ENCODE measurements around the gene IL2RA. TPM values are rescaled to one million over a fixed set of nuclear protein-coding genes. Genes with fewer than 3 reads are reported as not detected.

IL2RA gene
- total and polyA plus RNA-seq, 9 of the 15 experiments (the other 6 are each of a cell fraction or from before 2014, with no cell fraction given): 0.95 TPM; not detected in 8

DNA sequence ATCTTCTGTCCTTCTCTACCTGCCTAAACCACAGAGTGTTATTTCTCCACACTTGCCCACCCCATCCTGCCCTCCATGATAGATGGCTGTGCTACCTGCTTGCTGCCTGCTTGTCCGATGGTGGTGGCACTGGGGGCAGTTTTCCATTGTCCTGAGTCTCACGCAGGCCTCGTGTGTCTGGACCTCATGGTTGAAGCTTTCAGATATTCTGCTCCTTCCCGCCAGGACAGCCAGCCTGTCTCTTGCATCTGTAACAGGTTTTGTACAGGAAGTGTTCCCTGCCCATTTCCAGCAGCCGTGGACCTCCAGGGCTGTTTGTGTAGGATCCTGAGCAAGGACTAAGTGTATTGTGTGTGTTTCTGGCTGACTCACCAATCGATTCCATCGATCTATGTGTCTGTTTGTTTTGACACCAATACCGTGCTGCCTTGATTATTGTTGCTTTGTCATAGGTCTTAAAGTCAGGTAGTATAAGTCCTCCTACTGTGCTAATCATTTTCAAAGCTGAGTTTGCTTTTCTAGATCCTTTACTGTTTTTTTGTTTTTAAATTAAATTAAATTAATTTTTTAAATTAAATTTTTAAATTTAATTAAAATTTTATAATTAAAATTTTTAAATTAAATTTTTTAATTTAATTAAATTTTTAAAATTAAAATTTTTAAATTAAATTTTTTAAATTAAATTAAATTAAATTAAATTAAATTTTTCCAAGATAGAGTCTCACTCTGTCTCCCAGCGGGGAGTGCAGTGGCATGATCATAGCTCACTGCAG lies 93.3 kb downstream of the IL2RA start (continued):
- TF ChIP-seq, protein P1, sequence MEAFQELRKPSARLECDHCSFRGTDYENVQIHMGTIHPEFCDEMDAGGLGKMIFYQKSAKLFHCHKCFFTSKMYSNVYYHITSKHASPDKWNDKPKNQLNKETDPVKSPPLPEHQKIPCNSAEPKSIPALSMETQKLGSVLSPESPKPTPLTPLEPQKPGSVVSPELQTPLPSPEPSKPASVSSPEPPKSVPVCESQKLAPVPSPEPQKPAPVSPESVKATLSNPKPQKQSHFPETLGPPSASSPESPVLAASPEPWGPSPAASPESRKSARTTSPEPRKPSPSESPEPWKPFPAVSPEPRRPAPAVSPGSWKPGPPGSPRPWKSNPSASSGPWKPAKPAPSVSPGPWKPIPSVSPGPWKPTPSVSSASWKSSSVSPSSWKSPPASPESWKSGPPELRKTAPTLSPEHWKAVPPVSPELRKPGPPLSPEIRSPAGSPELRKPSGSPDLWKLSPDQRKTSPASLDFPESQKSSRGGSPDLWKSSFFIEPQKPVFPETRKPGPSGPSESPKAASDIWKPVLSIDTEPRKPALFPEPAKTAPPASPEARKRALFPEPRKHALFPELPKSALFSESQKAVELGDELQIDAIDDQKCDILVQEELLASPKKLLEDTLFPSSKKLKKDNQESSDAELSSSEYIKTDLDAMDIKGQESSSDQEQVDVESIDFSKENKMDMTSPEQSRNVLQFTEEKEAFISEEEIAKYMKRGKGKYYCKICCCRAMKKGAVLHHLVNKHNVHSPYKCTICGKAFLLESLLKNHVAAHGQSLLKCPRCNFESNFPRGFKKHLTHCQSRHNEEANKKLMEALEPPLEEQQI (IDR thresholded peaks at IDR 0.05): no peak
- peak; percentile 78; the same call in 1 of the 2 replicates for TF ChIP-seq L3MBTL2 (IDR thresholded peaks at IDR 0.05)
- peak; percentile 24; the same call in 1 of the 2 replicates for TF ChIP-seq NFE2 (IDR thresholded peaks at IDR 0.05; ENCODE audit: low read depth)
- TF ChIP-seq RBM15 (IDR thresholded peaks at IDR 0.05; ENCODE audit: insufficient read depth, low read length): no peak
- no peak for TF ChIP-seq FIP1L1 (IDR thresholded peaks at IDR 0.05; ENCODE audit: low read depth, low read length, poor library complexity, severe bottlenecking)
- TF ChIP-seq RBFOX2 (IDR thresholded peaks at IDR 0.05; ENCODE audit: low read depth, low read length): no peak
- no peak for TF ChIP-seq TSC22D4 (tag; IDR thresholded peaks at IDR 0.05)
- no peak for TF ChIP-seq POLR3G (IDR thresholded peaks at IDR 0.05; ENCODE audit: extremely low read depth, insufficient read length, insufficient replicate concordance)
- TF ChIP-seq, protein P2, sequence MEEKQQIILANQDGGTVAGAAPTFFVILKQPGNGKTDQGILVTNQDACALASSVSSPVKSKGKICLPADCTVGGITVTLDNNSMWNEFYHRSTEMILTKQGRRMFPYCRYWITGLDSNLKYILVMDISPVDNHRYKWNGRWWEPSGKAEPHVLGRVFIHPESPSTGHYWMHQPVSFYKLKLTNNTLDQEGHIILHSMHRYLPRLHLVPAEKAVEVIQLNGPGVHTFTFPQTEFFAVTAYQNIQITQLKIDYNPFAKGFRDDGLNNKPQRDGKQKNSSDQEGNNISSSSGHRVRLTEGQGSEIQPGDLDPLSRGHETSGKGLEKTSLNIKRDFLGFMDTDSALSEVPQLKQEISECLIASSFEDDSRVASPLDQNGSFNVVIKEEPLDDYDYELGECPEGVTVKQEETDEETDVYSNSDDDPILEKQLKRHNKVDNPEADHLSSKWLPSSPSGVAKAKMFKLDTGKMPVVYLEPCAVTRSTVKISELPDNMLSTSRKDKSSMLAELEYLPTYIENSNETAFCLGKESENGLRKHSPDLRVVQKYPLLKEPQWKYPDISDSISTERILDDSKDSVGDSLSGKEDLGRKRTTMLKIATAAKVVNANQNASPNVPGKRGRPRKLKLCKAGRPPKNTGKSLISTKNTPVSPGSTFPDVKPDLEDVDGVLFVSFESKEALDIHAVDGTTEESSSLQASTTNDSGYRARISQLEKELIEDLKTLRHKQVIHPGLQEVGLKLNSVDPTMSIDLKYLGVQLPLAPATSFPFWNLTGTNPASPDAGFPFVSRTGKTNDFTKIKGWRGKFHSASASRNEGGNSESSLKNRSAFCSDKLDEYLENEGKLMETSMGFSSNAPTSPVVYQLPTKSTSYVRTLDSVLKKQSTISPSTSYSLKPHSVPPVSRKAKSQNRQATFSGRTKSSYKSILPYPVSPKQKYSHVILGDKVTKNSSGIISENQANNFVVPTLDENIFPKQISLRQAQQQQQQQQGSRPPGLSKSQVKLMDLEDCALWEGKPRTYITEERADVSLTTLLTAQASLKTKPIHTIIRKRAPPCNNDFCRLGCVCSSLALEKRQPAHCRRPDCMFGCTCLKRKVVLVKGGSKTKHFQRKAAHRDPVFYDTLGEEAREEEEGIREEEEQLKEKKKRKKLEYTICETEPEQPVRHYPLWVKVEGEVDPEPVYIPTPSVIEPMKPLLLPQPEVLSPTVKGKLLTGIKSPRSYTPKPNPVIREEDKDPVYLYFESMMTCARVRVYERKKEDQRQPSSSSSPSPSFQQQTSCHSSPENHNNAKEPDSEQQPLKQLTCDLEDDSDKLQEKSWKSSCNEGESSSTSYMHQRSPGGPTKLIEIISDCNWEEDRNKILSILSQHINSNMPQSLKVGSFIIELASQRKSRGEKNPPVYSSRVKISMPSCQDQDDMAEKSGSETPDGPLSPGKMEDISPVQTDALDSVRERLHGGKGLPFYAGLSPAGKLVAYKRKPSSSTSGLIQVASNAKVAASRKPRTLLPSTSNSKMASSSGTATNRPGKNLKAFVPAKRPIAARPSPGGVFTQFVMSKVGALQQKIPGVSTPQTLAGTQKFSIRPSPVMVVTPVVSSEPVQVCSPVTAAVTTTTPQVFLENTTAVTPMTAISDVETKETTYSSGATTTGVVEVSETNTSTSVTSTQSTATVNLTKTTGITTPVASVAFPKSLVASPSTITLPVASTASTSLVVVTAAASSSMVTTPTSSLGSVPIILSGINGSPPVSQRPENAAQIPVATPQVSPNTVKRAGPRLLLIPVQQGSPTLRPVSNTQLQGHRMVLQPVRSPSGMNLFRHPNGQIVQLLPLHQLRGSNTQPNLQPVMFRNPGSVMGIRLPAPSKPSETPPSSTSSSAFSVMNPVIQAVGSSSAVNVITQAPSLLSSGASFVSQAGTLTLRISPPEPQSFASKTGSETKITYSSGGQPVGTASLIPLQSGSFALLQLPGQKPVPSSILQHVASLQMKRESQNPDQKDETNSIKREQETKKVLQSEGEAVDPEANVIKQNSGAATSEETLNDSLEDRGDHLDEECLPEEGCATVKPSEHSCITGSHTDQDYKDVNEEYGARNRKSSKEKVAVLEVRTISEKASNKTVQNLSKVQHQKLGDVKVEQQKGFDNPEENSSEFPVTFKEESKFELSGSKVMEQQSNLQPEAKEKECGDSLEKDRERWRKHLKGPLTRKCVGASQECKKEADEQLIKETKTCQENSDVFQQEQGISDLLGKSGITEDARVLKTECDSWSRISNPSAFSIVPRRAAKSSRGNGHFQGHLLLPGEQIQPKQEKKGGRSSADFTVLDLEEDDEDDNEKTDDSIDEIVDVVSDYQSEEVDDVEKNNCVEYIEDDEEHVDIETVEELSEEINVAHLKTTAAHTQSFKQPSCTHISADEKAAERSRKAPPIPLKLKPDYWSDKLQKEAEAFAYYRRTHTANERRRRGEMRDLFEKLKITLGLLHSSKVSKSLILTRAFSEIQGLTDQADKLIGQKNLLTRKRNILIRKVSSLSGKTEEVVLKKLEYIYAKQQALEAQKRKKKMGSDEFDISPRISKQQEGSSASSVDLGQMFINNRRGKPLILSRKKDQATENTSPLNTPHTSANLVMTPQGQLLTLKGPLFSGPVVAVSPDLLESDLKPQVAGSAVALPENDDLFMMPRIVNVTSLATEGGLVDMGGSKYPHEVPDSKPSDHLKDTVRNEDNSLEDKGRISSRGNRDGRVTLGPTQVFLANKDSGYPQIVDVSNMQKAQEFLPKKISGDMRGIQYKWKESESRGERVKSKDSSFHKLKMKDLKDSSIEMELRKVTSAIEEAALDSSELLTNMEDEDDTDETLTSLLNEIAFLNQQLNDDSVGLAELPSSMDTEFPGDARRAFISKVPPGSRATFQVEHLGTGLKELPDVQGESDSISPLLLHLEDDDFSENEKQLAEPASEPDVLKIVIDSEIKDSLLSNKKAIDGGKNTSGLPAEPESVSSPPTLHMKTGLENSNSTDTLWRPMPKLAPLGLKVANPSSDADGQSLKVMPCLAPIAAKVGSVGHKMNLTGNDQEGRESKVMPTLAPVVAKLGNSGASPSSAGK (IDR thresholded peaks at IDR 0.05): peak; percentile 73
- no peak for TF ChIP-seq ZNF445 (CRISPR knock-in tag; IDR thresholded peaks at IDR 0.05; ENCODE audit: low read depth)
- no peak for TF ChIP-seq CC2D1A (IDR thresholded peaks at IDR 0.05)
- no peak for TF ChIP-seq ZNF699 (CRISPR knock-in tag; IDR thresholded peaks at IDR 0.05; ENCODE audit: insufficient replicate concordance)
